Pancreas (tissue), 10 donors: ENCODE results near the gene SMIM22. TPM values are rescaled to one million over a fixed set of nuclear protein-coding genes. Genes with fewer than 3 reads are reported as not detected.
A peak's percentile ranks its signal among the peaks of the same experiment; 100 is the strongest.

Experiments used
- ATAC-seq, 4 donors: fragments of 200-7000 bp; cut with Tn5 transposase; one replicate each; pipeline versions ENCODE4 v1.8.0 to v1.9.1; 2020; ENCODE audit warnings: mild to moderate bottlenecking in 4 of 4, moderate library complexity in 4 of 4
- DNase-seq, 6 donors: peaks; one replicate each; pipeline ENCODE4 v3.0.0-alpha.2; 2020
- FAIRE-seq: peaks from 2 replicates; lab custom pipeline; 2012; peaks lifted over from hg19 to GRCh38; lab: Jason Lieb, UNC
- H3K27ac ChIP-seq, 4 donors: fragments of 200-600 bp; sonication (generic); 1 replicate in 3 of 4; 2 replicates in 1 of 4; pipeline versions ENCODE4 v1.5.0 to v1.8.0; 2020
- H3K27me3 ChIP-seq, 4 donors: fragments of 200-600 bp; one replicate each; pipeline ENCODE4 v1.8.0; 2021
- H3K36me3 ChIP-seq, 3 donors: fragments of 200-600 bp; sonication (generic) in 1 of 3; one replicate each; pipeline versions ENCODE4 v1.5.0 to v1.8.0; 2020 to 2021
- H3K4me1 ChIP-seq, 3 donors: fragments of 200-600 bp; one replicate each; pipeline ENCODE4 v1.8.0; 2021
- H3K4me3 ChIP-seq, 4 donors: fragments of 200-600 bp; sonication (generic) in 2 of 4; one replicate each; pipeline versions ENCODE4 v1.5.0 to v1.8.0; 2020 to 2021
- H3K9me3 ChIP-seq, 4 donors: fragments of 200-600 bp; one replicate each; pipeline ENCODE4 v1.8.0; 2021
- CTCF ChIP-seq, 4 donors: fragments of 200-600 bp; sonication (generic) in 3 of 4; IDR thresholded peaks; one replicate each; pipeline versions ENCODE4 v1.5.0 to v1.8.0; 2021; ENCODE audit warnings: antibody characterized with exemption in 4 of 4
- WGBS, 2 donors: extraction: QIAGEN DNeasy Blood & Tissue Kit; methylation state at CpG; one replicate each; pipeline ENCODE4 v1.1.7; 2013; 5-methylcytosine and 5-hydroxymethylcytosine counted together
- intact Hi-C, 3 donors: fragments of 100-400 bp; cut with DNase I; formaldehyde crosslinking; loops; one replicate each; pipeline versions ENCODE4 v1.11.1 to v1.14.2; 2022
- polyA plus RNA-seq, 2 donors: library from polyadenylated mRNA; stranded (reverse); fragments of 200-250 nt; gene quantifications; one replicate each; pipeline ENCODE4 v1.2.3, GENCODE V29; 2013
- total RNA-seq, 6 donors: library from RNA; stranded (reverse); fragmentation: NEBNext Ultra II Directional in 4 of 6; extraction: Animal tissue kit (Norgen Biotek cat#: 25700) in 4 of 6; gene quantifications; one replicate each; pipeline versions ENCODE4 v1.2.1 to v1.2.4, GENCODE V29; 2021 to 2023
- donor health status: healthy with polysubstance abuse.
- donor health status: DM: no; HTN: no; CAD: no; lungs with moderate emphysema.
- donor health status: DM: no; HTN: no; CAD: no.
- donor health status: control.
- donor health status: control.
- donor health status: Bipolar disorder and iron deficiency.
- donor health status: DM: yes; HTN: yes; CAD: no.
- donor health status: DM: no; HTN: no; CAD: no.
- donor health status: DM: no; HTN: no; CAD: no.
- donor health status: DM: yes; HTN: yes; CAD: no.

The SMIM22 gene
- total and polyA plus RNA-seq, 8 donors, result 49.2 to 367 (median 65.5) TPM

GRCh38 chr16:4805231-4805630 is 10.1 kb downstream of the SMIM22 start:
- FAIRE-seq, result no peak
- intact Hi-C loops, result loop anchor here in 1 of 3 donors (10.0 kb wide), 1 partner anchor 60 kb away; no protein-coding TSS in a partner anchor
- 87 to 91% methylated on average over 11 of the region's 11 CpGs for WGBS, 2 donors

GRCh38 chr16:4806280-4806679 is 11.1 kb downstream of the SMIM22 start:
- no peak overlapping the region for H3K4me3 ChIP-seq
- TF ChIP-seq CTCF (IDR thresholded peaks at IDR 0.05), result no peak
- DNase-seq, result no peak
- ATAC-seq, result no peak
- H3K27me3 ChIP-seq, result no peaks in the 10 kb centered on the region
- H3K27ac ChIP-seq, result no peak overlapping the region
- FAIRE-seq, result no peak
- H3K36me3 ChIP-seq, result peaks cover 0 to 24% (median 10%) of the 10 kb centered on the region in 3 donors
- no peaks in the 10 kb centered on the region for H3K9me3 ChIP-seq
- 91 to 92% methylated on average over 6 of the region's 6 CpGs for WGBS, 2 donors
- intact Hi-C loops, result loop anchor here in 1 of 3 donors (10.0 kb wide), 1 partner anchor 59 kb away; no protein-coding TSS in a partner anchor
- H3K4me1 ChIP-seq, result peaks cover 4 to 8% (median 8%) of the 10 kb centered on the region in 3 donors

More at GRCh38 chr16:4805231-4805630, 10.1 kb downstream of the SMIM22 start:
- Histone ChIP-seq H3K4me1 (peaks cover 14 to 18% (median 15%) of the 10 kb centered on the region in 3 donors), H3K4me3 (no peak overlapping the region), H3K27ac (no peak overlapping the region), H3K36me3 (peaks cover 0 to 16% (median 10%) of the 10 kb centered on the region in 3 donors), H3K9me3 (no peaks in the 10 kb centered on the region), H3K27me3 (no peaks in the 10 kb centered on the region)
- ATAC-seq, result no peak
- no peak for DNase-seq
- TF ChIP-seq CTCF (IDR thresholded peaks at IDR 0.05), result no peak

- 96 to 98% methylated on average over 3 of the region's 3 CpGs for WGBS, 2 donors
Observed at GRCh38 chr16:4811242-4811641, 16.1 kb downstream of the SMIM22 start.

GRCh38 chr16:4811773-4812172 is 16.6 kb downstream of the SMIM22 start:
- Histone ChIP-seq H3K27ac (no peak overlapping the region), H3K27me3 (no peaks in the 10 kb centered on the region)
- WGBS, 2 donors, result 88 to 89% methylated on average over 9 of the region's 9 CpGs

More at GRCh38 chr16:4811242-4811641, 16.1 kb downstream of the SMIM22 start:
- no peak overlapping the region for H3K27ac ChIP-seq
- ATAC-seq, result no peak
- H3K36me3 ChIP-seq, result peaks cover 0 to 53% (median 13%) of the 10 kb centered on the region in 3 donors
- H3K4me3 ChIP-seq, result no peak overlapping the region
- H3K9me3 ChIP-seq, result no peaks in the 10 kb centered on the region
- no peaks in the 10 kb centered on the region for H3K27me3 ChIP-seq
- H3K4me1 ChIP-seq, result no peaks in the 10 kb centered on the region
- TF ChIP-seq CTCF (IDR thresholded peaks at IDR 0.05), result no peak
- DNase-seq, result peak in 1 of 6 donors; percentile 5
- no peak for FAIRE-seq
- intact Hi-C loops, result no loop called here

More at GRCh38 chr16:4811773-4812172, 16.6 kb downstream of the SMIM22 start:
- no peaks in the 10 kb centered on the region for H3K9me3 ChIP-seq
- peaks cover 0 to 58% (median 14%) of the 10 kb centered on the region in 3 donors for H3K36me3 ChIP-seq
- no peak for TF ChIP-seq CTCF (IDR thresholded peaks at IDR 0.05)
- DNase-seq (peak in 1 of 6 donors; percentile 45), ATAC-seq (peak in 1 of 4 donors; percentile 12), FAIRE-seq (no peak)
- no peaks in the 10 kb centered on the region for H3K4me1 ChIP-seq
- no peak overlapping the region for H3K4me3 ChIP-seq
- intact Hi-C loops, result no loop called here
